Left colon (tissue), 2 donors: ENCODE results near the gene ATXN1. TPM values are rescaled to one million over a fixed set of nuclear protein-coding genes. Genes with fewer than 3 reads are reported as not detected.
A peak's percentile ranks its signal among the peaks of the same experiment; 100 is the strongest.

Source experiments
- ATAC-seq: fragments of 200-7000 bp; cut with Tn5 transposase; one replicate; pipeline ENCODE4 v1.9.1; 2020; ENCODE audit warnings: mild to moderate bottlenecking, moderate library complexity
- DNase-seq, 2 donors: peaks; one replicate each; pipeline ENCODE4 v3.0.0-alpha.2; 2020
- intact Hi-C, 2 donors: fragments of 100-400 bp; cut with DNase I in 1 of 2; cut with micrococcal nuclease in 1 of 2; formaldehyde crosslinking; loops; one replicate each; pipeline versions ENCODE4 v1.11.2 to v1.14.0; 2022; cut with DNase I, micrococcal nuclease
- total RNA-seq, 2 donors: library from RNA; stranded (reverse); fragmentation: NEBNext Ultra II Directional; extraction: Animal tissue kit (Norgen Biotek cat#: 25700); gene quantifications; one replicate each; pipeline ENCODE4 v1.2.1, GENCODE V29; 2021
- donor health status: DM: no; HTN: no; CAD: no.
- donor health status: DM: yes; HTN: yes; CAD: no.

ATXN1 gene
- total RNA-seq, 2 donors from 2014 or later, result 26.9 to 55.1 TPM

DNA sequence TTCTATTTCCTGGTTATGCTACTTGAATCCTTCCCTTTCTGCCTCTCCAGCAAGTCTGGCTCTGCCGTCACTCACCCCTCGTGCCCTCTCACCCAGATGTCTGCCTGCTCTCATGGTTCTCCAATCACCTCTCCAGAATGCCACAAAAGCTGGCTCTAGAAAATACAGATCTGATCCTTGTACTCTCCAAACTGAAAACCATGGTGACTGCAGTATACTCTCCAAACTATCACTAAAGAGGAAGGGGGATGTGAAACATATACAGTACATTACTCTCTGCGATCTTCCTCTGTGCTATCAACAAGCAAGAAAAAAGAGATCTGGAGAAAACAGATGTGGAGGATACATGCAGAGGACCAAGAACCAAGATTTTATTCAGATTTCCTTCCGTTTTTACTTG, 91.1 kb downstream of the ATXN1 start:
- peak in 1 of 2 donors; percentile 33 for DNase-seq
- ATAC-seq, result no peak
- intact Hi-C loops, result no loop called here

DNA sequence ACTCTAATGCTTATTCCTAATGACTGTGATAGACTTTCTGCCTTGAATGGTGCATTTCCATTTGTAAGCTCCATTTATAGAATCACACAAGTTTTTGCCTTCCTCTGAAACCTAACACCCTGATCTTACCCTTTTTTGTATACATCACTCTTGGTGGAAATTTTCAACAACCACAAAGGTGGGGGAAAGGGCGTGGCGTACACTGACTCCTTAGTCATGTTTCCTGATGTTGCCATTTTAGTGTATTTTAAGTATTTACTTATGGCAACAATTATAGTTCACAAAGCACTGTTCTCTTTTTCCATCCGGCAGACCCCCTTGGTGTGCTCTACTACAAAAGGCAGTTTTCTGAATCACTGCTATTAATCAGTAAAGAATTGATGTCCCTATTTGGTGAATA, 92.0 kb downstream of the ATXN1 start:
- ATAC-seq (no peak), DNase-seq (peak in 1 of 2 donors; percentile 17)
- intact Hi-C loops, result no loop called here

DNA sequence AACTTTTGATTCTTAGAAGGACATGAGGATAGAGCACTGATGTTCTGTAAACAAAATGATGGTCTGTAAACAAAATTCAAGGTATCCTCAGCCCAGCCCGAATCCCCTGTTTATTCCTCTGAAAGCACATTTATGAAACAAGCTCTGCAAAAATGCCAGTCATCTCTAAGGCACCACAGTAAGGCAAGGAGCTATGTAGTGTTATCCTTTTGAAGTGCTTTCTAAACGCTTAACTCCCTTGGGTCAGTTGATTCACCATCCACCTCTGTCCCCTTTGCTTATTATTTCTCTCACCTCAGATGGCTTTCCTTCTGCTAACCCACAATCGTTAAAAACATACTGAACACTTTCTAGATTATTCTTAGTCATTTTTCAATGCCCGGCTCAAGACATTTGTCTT, 93.8 kb downstream of the ATXN1 start:
- ATAC-seq (no peak), DNase-seq (no peak)
- intact Hi-C loops, result no loop called here

DNA sequence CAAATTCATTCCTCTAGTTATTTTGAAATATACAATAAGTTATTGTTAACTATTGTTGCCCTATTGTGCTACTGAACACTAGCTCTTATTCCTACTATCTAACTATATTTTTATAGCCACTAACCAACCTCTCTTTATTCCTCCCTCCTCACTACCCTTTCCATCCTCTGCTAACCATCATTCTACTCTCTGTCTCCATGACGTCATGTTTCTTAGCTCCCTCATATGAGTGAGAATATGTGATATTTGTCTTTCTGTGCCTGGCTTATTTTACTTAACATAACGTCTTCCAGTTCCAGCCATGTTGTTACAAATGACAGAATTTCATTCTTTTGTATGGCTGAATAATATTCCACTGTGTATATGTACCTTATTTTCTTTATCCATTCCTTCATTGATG, 95.3 kb downstream of the ATXN1 start:
- intact Hi-C loops, result no loop called here
- DNase-seq, result no peak
- no peak for ATAC-seq

DNA sequence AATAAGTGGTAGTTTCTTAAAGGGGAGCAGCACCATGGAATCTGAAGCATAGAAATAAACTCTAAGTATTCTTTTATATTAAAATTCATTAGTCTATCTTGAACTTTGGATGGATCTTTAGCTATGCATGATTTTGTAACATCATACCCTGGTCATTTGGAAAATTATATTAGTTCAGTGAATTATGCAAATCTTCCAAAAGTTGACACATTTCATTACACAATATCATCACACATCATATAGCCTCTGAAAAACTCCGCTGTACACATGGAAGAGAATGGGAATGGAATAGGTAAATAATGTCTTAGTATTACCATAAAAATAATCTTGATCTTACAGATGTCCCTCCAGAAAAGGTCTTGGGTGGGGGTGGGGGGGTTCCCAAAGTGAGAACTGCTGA, 96.1 kb downstream of the ATXN1 start:
- DNase-seq (no peak), ATAC-seq (no peak)
- intact Hi-C loops, result no loop called here

DNA sequence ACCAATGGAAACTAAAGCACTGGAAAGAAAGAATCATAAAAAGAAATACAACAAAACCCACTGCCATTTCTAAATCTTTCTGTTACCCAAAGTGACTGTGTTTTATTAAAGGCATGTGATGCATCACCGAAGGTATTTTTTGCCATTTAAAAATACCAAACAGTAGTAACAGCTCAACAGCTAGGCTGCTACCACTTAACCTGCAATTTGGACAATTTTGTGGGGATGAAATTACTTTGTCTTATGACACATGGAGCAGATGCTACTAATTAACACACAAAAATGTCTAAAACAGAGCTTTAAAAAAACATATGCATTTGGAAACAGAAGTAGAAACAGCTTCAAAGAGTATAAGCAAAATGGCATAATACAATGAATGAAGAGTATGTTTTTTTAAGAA, 97.4 kb downstream of the ATXN1 start:
- no peak for ATAC-seq
- intact Hi-C loops, result no loop called here
- DNase-seq, result no peak

DNA sequence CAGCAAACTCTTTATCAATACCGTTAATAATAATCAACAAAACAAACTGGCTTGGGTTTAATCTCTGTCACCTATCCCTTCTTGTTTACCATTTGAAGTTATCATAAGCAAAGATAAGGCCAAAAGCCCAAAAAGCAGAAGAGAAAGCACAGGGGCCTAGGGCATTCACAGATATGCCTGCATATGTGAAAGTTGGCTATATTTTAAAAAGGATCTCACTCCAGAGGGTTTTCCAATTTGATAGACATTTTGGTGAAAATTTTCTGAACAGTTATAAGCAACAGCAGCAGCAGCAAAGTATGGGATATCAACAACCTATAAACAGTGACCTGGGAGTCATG, 101.1 kb downstream of the ATXN1 start:
- DNase-seq (no peak), ATAC-seq (no peak)
- intact Hi-C loops, result no loop called here

DNA sequence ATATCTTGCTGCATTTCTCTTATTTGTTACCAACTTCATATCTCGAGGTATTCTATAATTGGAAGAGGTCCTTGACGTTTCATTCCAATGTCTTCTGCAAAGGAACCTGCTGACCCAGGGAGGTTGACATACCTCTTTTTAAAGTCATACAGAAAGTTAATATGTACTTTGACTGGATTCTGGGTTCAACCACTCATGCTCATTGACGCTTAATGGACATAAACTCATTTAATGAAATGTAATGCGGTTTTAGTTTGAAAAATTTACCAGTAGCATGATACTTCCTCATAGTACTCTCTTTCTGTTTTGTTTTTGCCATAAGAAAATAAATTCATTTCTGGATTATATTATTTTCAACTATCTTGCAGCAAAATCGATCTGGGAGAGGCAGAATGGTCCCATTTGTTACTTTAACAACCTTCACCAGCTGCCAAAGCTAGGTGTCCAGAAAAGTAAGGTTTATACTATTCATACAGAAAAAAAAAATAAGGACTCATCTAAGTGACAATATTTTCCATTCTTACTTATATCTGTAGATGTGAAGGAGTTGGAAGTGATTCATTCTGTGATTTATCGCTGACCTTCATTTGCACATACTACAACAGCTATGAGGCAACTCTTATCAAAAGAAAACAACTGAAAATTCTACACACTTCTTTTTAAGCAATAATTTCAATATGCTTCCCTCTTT, 101.6 kb downstream of the ATXN1 start:
- intact Hi-C loops, result no loop called here
- ATAC-seq (no peak), DNase-seq (no peak)

DNA sequence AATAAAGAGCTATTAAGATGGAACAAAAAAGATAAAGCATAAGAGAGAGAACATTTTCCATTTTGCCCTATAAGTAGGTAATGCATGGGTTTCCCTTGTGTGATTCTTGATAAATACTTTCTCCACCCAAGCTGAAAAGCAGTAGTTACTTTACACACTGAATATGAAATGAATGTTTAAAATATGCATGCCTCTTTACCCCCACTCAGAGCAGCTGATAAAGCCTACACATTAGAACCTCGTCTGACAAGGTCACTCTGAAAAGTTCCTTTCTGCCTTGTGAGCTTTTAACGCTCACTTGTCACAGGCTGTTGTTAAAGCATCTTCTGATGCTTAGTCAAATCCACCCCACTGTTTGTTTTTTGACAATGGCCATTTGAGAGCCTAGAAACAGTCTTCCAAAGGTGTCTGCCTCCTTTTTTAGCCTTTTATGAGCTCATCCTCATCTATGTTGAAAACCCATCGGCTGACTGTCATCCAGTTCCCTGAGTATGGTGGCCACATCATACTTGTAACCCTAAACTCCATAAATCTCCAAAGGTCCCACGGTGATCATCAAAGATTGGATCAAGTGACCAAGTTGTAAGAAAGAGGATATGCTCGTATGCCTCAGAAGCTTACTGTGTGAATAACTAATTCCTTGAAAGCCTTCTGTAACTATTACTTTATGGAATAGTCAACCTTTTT, 102.8 kb downstream of the ATXN1 start:
- intact Hi-C loops, result no loop called here
- no peak for DNase-seq

DNA sequence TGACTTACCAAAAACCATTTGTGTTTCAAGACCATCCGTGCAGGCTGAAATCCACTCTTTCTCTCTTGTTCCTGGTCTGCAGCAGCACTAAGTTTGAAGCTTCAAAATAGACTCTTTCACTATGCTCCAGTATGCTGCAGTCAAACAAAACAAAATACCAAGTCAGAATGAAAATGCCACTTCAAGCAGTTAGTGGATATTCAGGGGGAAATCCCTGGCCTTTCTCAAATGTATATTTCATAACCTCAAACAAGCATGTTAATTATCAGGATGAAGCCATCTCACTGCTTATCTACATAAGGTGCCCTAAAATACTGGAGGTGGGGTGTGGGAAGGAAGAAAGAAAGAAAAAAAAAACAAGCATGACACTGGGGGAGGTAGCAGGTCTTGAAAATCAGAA, 103.5 kb downstream of the ATXN1 start:
- no peak for ATAC-seq
- DNase-seq, result no peak
- intact Hi-C loops, result no loop called here

More for the DNA sequence above, 102.8 kb downstream of the ATXN1 start:
- no peak for ATAC-seq

DNA sequence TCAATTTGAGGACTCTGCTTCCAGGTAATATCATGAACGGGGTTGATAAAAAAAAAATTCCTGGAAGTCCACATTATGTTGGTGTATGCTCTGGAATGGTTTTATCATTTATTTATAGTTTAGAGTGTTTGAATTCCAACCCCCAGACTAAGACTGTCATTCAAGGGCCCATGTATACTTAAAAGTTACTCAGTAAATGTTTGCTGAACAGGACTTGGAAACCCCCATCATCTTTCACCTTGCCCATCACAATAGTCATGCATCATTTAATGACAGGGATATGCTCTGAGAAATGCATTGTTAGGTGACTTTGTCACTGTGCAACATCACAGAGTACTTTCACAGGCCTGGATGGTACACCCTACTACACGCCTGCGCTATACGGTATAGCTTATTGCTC, 104.8 kb downstream of the ATXN1 start:
- ATAC-seq (no peak), DNase-seq (no peak)
- intact Hi-C loops, result no loop called here

DNA sequence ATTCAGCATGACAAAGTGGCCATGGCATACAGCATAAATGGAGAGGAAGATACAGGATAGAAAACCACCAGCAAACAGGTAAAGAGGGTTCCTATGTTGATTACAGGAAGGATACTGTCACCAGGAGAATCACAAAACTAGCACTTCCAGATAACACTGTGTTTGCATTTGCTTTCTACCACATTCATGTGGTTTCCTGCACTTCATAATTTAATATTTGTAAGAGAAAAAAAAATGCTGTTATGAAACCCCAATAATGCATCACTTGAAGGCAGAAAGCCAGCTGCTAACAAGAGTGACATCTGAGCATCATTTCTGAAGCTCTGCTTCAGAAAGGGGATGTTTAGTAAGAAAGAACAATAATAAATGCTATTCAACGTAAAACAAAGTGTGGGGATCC, 106.6 kb downstream of the ATXN1 start:
- DNase-seq (no peak), ATAC-seq (no peak)
- intact Hi-C loops, result no loop called here

DNA sequence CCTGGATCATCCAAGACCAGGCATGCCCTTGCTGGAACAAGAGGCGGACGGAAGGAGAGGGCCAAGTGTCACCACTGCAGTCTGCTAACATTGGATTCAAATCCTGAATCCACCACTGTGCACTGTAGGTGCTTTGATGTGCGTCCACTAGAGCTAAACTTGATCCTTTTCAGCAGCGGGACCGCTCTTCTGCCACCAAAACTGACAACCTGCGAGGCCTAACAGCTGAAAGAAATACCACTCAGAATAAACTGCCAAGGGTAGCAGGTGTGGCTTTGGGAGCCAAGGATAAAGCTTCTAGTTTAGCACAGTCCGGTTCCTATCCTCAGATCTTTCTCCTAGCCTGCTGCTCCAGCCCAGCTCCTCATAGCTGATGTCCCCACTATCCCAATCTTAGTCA, 108.0 kb downstream of the ATXN1 start:
- DNase-seq, result no peak
- no peak for ATAC-seq
- intact Hi-C loops, result no loop called here

DNA sequence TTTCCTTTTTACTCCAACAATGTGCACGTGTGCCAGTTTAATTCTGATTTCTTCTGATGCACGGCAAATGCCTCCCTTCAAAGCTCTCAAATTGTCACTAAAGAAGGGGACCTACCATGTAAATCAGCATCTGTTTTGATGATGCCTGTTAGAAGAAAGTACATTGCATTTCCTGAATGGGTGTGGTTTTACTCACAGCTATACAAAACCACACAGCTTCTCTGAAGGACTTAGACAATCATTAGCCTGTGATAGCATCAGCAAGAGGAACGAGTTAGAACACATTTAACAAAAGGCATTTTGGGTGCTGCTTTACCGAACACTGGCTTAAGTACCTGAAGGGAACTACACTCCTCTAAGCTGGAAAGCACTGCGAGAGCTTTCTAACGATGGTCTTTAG, 109.4 kb downstream of the ATXN1 start:
- no peak for DNase-seq
- intact Hi-C loops, result no loop called here
- peak; percentile 89 for ATAC-seq

DNA sequence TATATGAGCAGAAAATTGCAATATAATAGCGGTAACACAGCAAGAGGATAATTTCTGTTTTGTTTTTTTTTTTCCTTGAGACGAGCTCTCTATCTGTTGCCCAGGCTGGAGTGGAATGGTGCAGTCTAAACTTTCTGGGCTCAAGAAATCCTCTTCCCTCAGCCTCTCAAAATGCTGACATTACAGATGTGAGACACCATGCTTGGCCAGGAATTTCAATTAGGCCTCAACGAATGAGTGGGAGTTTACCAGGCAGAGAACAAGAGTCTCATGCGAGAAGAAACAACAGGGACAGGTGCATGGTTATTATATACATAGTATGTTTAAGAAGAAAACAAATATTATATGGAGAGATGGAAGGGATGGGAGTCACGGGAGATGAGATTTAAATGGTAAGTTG, 111.4 kb downstream of the ATXN1 start:
- ATAC-seq, result no peak
- intact Hi-C loops, result no loop called here
- no peak for DNase-seq

DNA sequence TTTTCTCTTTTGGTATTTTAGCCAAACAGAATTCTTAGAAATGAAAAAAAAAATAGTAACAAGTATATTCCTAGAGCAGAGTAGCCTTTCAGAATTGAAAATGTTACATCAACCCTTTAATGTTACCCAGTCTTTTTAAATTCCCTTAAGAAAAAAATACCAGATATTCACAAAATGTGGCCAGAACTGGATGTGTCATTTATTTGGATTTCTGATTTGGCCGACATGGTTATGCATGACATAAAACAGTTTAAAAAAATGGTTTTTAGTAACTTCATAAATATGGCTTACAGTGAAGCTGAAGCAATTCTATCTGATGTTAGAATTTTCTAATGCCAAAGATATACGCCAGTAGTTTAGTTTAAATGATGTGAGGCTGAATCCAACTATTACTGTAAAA, 112.0 kb downstream of the ATXN1 start:
- no peak for ATAC-seq
- intact Hi-C loops, result no loop called here
- DNase-seq, result no peak

DNA sequence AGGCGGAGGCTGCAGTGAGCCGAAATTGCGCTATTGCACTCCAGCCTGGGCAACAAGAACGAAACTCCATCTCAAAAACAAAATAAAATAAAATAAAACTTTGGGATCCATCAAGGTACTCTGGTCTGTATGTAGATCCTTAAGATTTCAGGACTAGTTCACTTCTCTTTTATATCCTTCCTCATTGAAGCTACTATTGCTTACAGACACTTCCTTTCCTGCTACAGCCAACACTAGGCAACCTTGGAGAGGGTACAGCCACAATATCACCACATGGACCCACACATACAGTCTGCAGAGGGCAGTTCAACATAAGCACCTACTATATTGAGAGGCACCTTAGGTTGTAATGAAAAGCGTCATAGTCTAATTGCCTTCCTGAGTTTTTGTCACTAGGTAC, 113.3 kb downstream of the ATXN1 start:
- no peak for DNase-seq
- ATAC-seq, result no peak

DNA sequence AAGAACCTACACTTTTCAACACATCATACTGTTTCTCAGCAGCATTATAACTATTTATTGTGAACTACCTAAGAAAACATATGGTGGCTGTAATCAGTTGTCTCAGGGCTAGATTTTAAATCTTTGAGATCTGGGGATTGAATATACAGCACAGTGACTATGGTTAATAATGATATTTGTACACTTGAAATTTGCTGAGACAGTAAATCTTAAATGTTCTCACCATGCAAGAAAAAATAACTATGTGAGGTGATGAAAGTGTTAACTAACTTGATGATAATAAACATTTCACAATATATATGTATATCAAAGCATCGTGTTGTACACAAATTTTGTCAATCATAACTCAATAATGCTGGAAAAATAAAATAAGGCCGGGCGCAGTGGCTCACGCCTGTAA, 113.8 kb downstream of the ATXN1 start:
- intact Hi-C loops, result no loop called here
- no peak for DNase-seq
- no peak for ATAC-seq

More for the DNA sequence above, 113.3 kb downstream of the ATXN1 start:
- intact Hi-C loops, result no loop called here

DNA sequence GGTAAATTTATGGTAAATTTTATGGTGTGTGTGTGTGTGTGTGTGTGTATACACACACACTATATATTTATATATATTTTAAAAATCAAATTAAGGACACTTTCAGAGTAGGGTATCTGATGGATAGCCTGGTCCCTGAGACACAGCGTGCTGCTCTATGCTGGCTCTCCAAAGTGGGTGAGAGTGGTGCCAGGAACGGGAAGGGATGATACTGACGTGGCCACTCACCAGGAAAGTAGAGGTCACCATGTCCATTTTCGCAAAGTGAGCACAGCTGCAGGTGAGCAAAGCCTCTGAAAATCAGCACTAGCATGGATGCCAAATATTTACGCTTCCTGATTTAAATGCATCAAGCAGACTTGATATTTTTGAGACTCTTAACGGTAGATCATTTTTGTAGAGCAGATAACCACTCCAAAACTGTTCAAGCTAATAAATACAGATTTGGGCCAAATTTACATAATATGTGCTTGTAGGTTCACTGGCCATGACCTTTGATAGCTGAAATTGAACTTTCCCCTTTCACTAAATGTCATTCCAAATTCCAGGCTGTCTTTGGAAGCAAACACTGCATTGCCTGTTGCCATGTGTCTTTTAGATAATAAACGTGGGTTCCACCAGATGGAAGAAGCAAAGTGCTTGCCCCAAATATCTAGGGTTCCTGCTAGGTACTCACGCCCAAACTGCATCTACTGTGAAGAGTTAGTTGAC, 116.6 kb downstream of the ATXN1 start:
- intact Hi-C loops, result no loop called here
- no peak for ATAC-seq
- no peak for DNase-seq

DNA sequence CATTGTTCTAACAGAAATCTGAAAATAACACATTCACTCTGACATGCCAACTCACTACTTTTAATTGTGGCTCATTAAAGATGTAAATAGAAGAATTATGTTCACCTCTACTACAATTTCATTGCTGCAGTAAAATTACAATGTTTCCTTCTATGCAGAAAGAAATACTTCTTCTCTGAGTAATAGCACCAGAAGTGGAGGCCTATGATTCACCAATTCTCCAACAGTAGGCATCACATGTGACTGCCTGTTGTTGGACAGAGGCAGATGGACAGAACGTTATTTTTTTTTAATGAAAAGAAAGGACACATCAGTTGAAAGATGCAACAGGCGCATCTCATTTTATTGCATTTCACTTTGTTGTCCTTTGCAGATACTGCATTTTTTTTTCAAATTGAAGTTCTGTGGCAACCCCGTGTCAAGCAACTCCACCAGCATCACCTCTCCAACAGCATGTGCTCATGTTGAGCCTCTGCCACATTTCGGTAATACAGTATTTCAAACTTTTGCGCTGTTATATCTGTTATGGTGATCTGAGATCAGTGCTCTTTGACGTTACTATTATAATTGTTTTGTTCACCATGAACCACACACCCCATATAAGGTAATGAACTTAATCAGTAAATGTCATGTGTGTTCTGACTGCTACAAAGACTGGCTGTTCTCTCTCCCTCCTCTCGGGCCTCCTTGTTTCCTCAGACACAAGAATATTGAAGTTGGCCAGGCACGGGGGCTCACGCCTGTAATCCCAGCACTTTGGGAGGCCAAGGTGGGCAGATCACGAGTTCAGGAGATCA, 121.4 kb downstream of the ATXN1 start:
- no peak for ATAC-seq
- intact Hi-C loops, result no loop called here

More for the DNA sequence above, 121.4 kb downstream of the ATXN1 start:
- no peak for DNase-seq
